GM21528 (cell line): ENCODE measurements around the gene DAB2.
"Not testable (repeated sequence)": the region's sequence is repeated elsewhere in the genome, so short reads cannot be mapped to it uniquely, and the experiment has no call there.

Source experiments
- ATAC-seq: cut with Tn5 transposase; IDR thresholded peaks from one replicate; pipeline ENCODE4 v1.9.1; 2021; ENCODE audit warnings: mild to moderate bottlenecking, moderate library complexity; ENCODE audit not compliant: unreplicated experiment, low FRiP score

DAB2 gene

DNA sequence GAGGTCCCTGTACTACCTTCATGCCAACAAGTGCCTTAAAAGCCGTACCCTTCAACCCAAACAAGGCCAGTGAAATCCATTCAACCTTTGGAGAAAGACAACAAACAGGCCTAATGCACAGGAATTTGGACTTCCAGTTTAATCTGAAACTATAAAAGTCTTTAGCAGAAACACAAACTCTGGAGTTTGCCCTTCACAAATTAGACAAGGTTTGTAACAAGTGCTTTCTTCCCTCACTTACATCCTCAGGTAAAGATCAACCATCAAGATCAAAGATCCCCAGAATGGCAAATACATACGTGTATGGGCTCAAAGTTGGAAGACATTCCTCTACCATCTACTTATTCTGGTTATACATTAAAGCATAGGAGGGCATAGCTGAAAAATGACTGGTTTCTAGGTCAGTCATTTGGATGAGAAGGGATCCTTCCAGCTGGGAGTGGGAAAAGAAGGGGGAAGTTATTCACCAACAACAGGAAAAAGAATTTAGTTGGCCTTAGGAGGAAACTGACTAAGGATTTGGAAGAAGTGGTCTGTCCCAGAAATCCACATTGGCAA lies 2.0 kb downstream of the DAB2 start:
- ATAC-seq = no peak

DNA sequence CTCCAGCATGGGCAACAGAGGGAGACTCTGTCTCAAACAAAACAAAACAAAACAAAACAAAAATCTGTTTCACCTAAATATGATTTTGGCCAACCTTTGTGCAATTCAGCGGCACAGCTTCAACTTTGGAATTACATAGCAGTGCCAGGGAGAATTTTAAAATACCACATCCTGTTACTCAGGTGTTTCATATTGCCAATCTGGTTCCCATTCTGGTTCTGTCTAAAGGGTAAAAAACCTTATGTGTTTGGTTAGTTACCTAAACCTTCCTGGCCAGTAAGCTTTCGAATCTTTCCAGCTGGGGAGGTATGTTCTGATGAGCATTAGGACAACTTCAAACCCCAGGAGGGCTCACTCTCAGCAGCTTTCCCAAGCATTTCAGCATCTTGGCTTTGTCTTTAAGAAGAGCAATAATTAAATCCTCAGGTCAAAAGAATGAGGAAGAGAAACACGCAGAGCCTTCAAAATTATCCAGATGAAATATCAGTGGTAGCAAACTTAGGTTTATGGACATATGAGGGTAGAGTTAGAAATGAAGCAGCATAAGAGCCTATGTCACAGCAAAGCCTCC lies 2.7 kb downstream of the DAB2 start:
- no peak for ATAC-seq

DNA sequence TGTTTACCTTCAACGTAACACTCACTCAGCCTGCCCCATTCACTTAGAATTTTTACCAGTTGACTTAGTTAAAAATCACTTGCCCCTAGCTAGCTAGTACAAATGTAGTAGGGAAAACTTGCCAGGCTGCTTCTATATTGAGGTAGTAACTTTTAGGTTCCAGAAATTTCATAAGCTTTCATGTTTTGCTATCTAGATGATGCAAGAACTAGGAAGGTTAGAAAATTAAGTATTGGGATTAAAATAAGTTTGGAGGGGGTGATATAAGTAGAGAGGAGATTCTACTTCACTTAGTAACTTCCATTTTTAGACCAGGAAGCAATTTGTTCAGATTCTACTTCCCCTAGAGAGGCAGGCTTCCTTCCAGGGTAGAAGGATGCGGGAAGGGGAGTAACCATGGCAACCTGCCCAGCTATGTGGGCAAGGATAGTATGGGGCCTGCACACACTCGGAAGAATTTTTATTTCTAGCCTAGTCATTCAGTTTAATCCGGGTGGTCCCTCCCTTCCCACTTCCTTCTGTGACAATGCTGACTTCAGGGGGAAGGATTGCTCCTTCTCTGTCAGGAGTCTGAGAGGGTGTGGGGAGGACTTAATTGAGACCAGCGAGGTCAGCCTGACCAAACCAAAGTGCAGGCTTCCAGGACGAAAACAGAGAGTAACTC lies 4.2 kb downstream of the DAB2 start:
- ATAC-seq = no peak

DNA sequence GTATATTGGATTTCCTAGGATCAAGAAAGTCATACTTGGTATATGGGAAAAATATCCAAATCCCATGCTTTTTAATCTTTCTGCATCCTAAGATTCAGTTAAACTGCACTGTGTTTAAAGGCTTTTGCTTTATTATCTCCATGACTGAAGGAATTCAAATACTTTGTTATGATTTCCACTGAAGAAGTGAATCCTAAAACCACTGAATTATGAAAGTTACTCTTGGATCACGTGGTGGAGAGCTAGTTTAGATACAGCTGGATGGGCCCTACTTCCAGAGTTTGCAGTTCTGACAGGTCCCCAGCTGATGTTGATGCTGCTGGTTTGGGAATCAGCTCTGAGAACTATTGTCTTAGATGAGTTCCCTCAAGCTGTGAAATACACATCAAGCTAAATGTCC lies 5.0 kb downstream of the DAB2 start:
- no peak for ATAC-seq

DNA sequence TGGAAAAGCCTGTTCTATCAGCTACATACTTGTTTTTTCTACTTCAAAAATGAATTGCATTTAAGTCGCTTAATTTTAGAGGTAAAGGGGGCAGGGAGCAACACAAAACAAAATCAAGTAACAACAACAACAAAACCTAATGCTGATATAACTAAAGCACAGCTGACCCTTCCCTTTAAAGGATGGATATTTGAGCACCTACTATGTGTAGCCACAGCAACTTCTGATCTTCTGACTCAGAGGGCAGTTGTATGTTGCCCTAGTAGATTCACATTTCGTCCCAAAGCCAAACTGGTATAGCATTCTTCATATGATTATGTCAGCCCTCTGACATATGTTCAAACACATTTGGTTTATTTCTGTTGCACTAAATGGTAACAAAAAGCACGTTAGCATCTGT lies 6.8 kb downstream of the DAB2 start:
- no peak for ATAC-seq

DNA sequence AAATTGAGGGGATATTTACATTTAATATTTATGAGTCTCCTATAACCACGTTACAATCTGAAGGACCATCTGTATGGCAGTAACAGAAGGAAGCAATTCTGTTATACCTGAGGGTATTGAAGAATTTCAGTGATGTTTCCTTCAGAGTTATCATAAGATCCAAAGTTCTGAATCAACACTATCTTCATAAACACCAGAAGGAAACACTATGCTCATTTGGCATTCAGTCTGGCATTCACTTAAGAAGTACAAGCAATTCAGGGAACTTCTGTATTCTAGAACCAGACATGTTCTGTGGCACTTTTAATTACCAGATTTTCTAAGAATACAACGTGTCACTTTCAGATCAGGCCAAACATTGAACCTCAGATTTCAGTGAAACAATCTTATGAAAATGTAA lies 9.6 kb downstream of the DAB2 start:
- no peak for ATAC-seq

DNA sequence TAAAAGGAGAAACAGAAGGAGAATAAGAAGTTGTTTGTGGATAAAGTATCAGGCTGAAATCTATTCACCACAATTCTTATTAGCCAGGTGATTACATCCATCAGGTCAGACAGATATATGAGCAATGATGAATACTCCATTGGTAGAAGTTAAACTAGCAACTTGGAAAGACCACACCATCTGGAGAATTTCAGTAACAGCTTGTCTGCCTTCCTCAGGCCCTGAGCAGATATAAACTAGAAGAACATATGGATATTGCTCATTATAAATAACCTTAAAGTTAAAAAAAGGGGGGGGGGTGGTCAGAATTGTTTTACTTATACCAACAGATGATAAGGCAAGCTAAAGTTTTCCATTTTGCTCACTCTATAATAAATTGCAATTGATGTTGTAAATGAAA lies 10.4 kb downstream of the DAB2 start:
- no peak for ATAC-seq

DNA sequence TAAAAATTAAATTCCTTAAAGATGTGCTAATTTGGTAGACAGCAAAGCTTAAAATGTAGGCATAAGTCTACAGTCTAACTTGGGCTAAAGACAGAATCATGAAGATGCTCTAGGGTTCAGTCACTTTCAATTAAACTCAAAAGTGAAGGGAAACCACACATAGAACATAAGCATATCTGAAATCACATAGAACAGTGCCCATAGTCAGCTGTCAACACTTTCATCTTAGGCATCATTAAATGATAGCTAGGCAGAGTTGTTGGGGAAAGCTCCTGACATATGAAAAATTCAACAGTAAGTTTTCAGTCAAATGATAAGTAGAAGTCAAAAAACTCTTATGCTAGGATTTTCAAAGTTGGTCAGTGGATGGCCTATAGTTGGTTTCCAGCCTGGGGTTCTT lies 11.0 kb downstream of the DAB2 start:
- ATAC-seq = no peak

DNA sequence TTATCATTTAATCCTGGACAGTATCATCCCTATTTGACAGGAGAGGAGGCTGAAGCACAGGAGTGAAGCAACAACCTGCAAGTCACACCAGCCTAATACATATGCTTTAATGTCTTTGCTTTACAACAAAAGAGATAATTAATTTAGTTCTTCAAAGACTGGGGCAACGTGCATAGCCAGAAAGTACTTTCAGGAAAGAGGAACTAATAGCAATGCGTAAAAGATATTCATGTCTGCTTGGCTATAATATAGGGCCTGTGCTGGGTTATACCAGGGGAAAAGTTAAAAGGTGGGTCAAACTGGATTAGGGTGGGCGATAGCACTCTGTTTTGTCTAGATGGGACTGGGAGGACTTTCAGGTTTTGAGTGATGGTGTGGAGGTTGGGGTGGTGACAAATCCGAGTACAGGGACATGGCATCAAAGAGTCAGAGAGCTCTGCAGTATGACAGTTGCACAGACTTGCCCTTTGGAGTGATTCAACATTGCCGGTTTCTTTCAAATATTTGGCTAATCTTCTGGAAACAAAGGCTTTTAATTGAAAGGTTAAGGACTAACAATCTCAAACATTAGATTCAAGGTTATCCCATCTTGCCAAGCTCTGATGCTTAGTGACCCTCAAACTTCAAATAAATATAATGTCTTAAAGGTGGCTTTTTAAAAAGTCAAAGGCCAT lies 11.9 kb downstream of the DAB2 start:
- ATAC-seq = no peak

DNA sequence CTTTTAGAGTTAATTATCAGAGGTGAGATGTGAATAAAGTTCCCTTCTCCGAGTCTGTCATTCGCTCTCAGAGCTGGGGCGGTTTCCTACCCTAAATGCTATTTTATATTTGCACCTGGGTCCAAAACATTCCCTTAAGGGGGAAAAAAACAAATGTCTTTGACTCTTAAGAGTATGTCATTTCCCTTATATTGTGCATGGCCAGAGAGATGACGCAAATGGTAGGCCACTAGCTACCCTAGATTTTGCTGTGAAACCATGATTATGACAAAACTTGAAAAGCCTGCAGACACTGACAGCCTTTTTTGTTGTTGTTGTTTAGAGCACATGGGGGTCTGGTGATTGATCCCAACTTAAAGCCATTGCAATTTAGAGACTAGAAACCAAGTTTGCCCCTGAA lies 12.8 kb downstream of the DAB2 start:
- no peak for ATAC-seq

DNA sequence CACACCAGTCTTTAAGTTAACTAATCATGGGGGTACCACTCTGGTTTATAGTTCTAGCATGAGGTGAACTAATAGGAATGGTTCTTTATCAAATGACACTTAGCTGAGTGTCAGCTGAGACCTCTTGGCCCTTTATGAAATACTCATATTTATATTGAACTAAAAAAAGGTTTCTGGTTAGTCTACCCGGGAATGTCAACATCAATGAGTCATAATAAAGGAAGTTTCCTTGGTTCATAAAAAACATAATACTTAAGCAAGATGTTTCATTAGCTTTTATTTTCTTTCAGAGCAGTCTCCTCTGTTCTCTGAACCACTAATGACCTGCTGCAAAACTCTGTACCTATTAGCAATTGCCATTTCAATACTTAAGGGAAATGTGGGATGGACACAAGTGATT lies 13.7 kb downstream of the DAB2 start:
- ATAC-seq = no peak

DNA sequence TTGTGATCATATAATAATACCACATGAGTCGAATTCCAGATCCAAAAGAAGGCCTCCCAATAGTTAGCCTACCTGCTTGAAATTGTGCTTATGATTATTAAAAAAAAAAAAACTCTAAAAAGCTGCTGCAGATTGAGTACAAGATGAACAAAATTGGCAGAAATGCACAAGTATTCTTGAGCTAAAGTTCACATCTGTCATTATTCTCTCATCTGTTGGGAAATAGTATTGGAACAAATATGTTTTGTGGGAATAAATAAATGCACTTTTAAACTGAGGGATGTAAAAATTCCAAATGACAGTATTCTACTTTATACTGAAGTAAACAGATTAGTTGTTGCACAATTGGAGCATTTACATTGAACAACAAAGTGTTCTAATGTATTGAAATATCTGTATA lies 15.7 kb downstream of the DAB2 start:
- ATAC-seq = no peak

DNA sequence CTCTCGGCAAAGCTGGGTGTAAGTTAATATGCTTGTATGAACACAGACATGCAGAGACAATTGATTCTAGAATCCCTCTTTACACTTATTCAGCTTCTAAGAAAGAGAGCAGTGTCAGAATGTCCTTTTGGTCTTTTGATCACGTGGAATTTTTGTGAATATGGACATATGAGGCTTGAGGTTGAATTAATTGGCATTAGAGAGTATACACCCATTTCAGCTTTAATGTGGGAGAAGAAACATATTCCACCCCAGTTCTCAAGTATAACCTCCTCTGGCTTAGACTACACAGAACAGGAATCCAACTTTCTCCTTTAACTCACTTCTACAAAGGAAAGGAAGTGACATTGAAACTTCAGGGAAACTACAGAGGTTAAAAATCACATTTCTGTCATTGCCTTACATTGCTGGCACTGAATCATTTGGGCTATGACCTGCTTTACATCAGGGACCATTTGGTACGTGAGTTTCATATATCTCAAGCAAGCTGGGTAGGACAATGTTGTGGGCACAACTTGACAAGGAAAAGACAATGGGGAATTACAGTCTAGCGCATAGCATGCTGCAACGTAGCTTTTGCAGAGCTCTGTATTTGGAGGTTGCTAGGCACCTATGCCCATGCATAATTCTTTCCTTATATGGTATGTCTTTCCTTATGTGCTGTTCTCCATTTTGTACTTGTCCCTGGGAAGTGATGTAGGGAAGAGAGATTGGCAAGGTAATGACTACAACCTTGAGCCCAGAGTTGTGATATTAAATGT lies 19.5 kb downstream of the DAB2 start:
- ATAC-seq = no peak

DNA sequence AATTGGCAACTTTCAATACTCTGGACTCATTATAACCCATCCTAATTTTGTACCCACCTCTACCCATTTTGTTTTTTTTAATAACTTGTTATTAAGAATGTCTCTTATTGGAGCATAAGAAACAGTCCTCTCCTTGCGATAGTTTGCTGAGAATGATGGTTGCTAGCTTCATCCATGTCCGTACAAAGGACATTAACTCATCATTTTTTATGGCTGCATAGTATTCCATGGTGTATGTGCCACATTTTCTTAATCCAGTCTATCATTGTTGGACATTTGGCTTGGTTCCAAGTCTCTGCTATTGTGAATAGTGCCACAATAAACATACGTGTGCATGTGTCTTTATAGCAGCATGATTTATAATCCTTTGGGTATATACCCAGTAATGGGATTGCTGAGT lies 21.0 kb downstream of the DAB2 start:
- not testable (repeated sequence) for ATAC-seq

DNA sequence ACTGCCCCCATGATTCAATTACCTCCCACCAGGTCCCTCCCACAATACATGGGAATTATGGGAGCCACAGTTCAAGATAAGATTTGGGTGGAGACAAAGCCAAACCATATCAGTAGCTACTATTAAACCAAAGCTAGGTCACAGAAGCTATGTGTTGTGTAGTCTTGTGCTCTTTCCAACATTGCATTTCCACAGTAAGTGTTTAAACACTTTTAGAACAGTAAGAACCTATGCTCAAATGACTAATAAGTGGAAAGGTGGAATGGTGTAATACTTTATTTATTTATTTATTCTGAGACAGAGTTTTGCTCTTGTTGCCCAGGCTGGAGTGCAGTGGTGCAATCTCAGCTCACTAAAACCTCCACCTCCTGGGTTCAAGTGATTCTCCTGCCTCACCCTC lies 22.6 kb downstream of the DAB2 start:
- ATAC-seq = not testable (repeated sequence)

DNA sequence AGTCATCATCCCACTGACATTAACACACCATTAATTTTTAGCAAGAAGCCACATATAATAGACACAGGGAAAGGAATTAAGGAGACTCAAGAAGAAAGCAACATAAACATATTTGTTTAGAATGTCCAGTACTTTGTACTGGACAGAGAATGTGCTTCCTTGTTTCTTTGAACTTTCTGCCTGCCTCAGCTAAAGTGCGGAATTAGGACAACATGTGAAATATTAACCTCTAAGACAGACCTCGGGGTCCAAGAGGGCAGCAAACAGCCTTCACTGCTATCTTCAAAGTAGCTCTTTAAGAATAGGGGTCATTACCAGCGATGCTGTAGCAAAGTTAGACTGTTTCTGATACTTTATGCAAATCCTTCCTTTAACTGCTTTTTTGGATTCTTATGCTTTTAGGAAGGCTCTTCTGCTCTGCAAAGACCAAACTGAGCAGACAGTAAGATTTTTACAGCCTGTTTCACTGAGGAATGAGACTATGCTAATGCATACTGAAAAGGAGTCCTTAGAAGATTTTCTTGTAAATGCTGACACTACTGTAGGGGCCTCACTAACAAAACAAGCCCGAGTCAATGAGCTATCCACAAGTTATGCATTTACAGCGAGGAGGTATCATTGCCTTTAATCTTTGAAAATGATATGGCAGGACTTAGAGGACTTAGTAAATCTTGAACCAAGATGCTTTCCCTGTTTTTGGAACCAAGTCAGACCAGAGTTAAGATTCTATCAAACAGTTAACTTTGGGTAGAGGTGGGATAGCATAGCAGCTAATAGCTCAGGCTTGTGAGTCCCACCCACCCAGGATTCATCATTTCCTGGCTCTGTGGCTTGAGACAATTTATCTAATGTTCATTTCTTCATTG lies 23.8 kb downstream of the DAB2 start:
- no peak for ATAC-seq

DNA sequence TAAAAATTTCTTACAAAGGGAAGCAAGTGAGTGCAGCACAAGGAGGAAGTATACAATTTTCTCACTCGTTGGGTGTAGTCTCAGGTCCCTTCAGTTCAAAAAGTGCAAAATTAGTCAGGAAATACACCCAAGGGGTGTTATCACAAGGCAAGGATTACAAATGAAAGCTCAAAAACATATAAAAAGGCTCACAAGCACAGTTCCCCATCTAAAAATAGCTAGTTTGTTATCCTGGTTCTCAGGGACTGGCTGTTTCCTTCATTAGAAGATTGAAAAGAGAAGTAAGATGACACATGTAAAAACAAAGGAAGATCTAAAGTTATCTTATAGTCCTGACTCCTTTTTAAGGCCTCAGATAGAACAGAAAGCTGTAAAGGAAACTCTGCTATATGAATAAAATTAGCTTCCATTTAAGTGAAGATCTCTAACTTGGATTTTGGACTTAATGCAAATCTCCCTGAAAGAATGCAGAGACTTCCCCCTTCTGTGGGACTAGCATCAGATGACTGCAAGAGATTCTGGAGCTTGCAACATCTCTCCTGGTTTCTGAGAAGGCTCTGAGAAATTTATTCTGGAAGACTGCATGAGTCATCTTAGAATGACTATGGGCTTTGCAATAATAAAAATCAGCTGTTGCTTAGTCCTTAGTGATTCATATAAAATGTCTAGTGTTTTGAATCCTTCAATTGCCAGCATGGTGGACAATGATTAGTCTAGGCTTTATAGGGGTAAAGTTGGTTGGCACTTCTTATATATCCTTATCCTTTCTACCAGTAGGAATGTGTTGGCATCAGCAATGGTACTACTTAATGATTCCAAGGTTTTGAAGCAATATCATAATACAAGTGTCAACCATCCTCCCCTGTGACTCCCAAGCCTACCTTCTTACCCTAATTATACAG lies 25.4 kb downstream of the DAB2 start:
- no peak for ATAC-seq

DNA sequence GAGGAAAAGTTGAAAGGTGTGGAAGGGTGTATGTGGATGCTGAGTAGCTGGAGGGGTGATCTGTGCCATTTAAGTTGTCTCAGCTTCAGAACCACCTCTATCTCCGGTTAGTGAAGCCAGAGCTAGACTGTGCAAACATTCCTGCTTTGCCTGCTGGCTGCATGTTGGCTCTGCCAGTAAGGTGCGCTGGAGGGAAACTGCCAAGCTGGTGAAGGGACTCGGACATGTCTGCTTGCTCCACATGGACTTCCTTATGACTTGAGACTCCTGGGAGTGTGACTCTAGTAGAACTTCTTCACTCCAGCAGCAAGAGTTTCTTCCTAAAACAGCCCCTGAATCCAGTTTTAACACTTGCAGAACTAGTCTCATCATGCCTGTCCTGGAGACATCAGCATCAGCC lies 27.9 kb downstream of the DAB2 start:
- no peak for ATAC-seq

DNA sequence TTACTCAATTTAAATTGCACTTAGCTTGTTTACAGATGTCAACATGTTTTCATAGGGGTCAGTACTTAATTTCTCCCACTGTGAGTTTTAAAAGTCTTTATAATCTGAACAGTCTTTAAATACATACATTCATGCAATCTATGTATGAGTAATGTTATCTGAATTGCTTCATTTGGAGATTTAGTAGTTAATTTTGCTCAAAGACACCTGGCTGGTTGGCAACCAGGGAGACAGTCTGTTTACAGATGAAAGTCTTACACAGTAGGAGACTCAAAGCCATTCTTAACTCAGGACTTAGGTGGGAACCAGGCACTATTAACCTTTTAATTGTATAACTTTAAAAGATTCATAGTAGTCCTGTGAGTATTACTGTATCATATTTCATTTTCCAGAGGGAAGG lies 29.3 kb downstream of the DAB2 start:
- no peak for ATAC-seq
